H7 (cell line): ENCODE data around the gene JAZF1. TPM values are rescaled to one million over a fixed set of nuclear protein-coding genes. Genes with fewer than 3 reads are reported as not detected.

Experiments used
- DNase-seq: peaks from one replicate; pipeline ENCODE4 v3.0.0; 2012
- H3K27me3 ChIP-seq: 2 replicates; pipeline ENCODE4 v1.6.0; 2011; ENCODE audit warnings: mild to moderate bottlenecking, low read length; ENCODE audit not compliant: control insufficient read depth, insufficient read depth
- H3K36me3 ChIP-seq: replicated peaks from 2 replicates; pipeline ENCODE4 v1.5.1; 2011; ENCODE audit warnings: low read length; ENCODE audit not compliant: control insufficient read depth, insufficient read depth
- H3K4me3 ChIP-seq: 2 replicates; pipeline ENCODE4 v1.5.1; 2011; ENCODE audit warnings: low read depth, mild to moderate bottlenecking, control low read depth, low read length, moderate library complexity; ENCODE audit not compliant: insufficient read depth
- total RNA-seq: library from RNA; depleted of rRNA; stranded (reverse); fragments of >200 nt; shearing (Covaris generic); gene quantifications from 2 replicates; pipeline ENCODE4 v1.2.3, GENCODE V29; 2014

The JAZF1 gene
- total RNA-seq, 1 experiment from 2014 or later: 11.3 TPM

DNA sequence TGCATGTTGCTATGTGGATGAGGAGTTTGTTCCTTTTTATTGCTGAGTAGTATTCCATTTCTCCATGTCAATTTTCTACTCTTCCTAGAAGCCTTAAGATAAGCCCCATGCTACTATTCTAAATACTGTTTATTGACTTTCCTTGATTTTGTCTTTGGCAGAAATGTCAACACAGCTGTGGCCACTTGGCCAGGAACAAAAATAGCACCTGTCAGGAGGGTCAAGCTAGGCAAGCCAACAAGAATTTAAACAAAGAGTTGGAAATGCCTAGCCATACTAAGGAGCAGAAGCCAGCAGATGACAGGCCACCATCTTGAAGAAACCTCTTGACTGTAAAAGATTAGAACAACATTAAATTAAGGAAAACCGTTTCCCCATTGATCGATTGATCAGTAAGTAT lies 34.7 kb downstream of the JAZF1 start:
- no peak for DNase-seq
- no peaks in the 10 kb centered on the region for H3K27me3 ChIP-seq
- no peaks in the 10 kb centered on the region for H3K36me3 ChIP-seq
- no peak overlapping the region for H3K4me3 ChIP-seq

DNA sequence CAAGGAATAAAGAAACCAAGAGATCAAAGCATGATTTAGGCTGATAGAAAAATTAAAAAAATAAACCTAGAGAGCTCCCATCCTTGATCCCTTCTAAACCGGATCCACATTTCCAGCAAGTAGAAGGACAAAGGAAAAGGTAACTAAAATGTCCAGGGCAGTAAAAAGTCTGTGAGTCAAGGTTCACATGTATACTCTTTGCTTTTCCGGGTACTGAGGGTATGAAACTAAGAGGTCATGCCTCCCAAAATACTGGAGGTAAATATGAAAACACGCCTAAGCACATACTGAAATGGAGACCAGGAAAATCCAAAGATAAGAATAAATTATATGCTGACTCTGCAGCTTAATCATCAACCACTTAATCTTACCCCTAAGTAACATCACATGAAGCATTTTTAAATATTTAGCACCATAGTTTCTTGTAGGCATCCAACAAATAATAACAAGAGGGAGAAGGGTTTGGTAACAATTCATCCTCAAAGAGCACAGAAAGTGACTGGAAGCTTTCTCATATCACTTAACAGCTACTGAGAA lies 35.4 kb downstream of the JAZF1 start:
- H3K36me3 ChIP-seq: no peaks in the 10 kb centered on the region
- no peak for DNase-seq
- no peaks in the 10 kb centered on the region for H3K27me3 ChIP-seq
- no peak overlapping the region for H3K4me3 ChIP-seq

DNA sequence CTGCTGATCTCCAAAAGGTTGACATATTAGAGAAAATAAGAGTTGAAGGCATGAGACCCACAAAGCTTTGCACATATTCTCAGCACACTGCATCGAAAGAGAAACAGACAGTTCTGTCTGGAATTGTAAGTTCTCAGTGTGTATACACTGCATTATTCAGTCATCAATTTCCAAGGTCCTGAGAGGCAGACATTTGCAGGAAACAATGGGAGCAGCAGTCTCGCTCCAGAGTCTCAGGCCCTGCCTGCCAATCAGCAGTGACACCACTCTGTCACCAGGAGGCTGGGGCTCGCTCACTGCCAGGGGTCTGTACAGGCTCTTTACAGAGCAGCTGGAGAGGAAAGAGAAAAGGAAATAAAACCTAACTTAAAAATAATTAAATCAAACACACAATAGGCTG lies 36.3 kb downstream of the JAZF1 start:
- Histone ChIP-seq H3K4me3 (no peak overlapping the region), H3K27me3 (no peaks in the 10 kb centered on the region), H3K36me3 (no peaks in the 10 kb centered on the region)
- peak; percentile 44 for DNase-seq

DNA sequence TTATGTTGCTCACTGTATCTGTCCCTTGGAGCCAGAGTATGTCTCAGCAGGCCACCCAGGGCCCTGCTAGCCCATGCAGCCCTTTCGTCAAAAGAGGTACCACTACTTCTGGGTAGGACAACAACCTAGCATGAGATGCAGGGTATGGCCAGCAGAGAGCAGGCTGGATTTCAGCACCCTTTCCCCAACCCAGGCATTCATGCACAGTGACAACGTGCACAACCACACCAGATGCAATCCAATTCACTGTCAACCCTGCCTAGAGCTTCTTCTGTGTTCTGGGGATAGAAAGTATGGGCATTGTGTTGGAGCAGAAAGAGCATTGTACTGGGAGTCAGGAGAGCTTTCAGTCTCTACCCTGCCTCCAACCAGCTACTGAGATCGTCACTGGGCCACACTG lies 37.9 kb downstream of the JAZF1 start:
- H3K36me3 ChIP-seq: no peaks in the 10 kb centered on the region
- H3K27me3 ChIP-seq: no peaks in the 10 kb centered on the region
- H3K4me3 ChIP-seq: no peak overlapping the region
- no peak for DNase-seq

DNA sequence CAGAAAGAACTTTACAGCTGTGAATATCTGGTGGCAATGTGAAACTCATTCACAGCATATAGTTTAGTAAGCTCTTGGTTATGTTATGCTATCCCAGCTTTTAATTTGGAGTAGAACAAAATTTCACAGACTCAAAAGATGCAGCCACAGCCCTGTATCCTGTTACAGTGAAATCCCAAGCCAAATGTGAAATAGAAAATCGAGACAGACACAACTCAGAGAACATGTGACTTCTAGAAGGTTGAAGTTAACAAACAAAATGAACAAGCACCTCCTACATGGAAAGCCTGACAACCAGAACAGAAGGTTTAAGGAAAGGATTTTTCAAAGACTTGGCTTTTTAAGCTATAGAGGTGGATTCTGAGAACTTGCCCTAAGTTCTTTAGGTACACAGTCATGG lies 39.6 kb downstream of the JAZF1 start:
- DNase-seq: no peak
- Histone ChIP-seq H3K36me3 (no peaks in the 10 kb centered on the region), H3K27me3 (no peaks in the 10 kb centered on the region), H3K4me3 (no peak overlapping the region)

DNA sequence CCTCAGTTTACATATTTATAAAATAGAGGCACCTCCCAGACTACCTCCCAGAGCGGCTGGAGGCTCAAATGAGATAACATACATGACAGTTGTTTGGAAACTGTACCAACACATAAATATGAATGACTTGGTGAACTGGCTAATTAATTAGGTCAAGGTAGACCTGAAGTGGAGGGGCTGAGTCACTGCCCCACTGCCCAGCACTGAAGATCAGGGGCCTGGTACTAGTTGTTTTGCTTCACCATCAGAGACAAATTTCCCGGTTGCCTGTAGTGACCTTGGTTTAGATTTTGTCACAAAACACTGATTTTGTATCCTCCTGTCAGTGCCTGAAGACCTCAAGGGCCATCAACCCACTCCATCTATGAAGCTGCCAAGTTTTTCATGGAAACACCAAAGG lies 41.8 kb downstream of the JAZF1 start:
- Histone ChIP-seq H3K36me3 (no peaks in the 10 kb centered on the region), H3K27me3 (no peaks in the 10 kb centered on the region), H3K4me3 (no peak overlapping the region)
- DNase-seq: no peak

DNA sequence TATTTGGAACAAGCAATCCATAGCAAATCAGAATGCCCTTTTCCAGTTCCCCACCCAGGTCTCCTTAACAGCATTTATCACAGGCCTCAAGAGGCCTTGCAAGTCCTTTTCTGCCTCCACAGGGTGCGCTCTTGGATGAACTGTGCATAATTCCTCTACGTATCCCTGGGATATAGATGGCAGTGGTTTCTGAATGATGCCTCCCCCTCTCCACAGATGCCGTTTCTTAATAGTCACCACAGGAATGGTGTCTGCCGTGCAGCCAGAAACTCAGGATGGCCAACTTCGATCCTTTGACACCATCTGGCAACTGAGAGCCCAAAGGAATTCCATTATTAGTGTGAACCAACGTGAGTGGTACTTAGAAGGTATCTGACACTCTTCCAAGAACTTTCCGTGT lies 43.1 kb downstream of the JAZF1 start:
- no peak for DNase-seq
- Histone ChIP-seq H3K4me3 (no peak overlapping the region), H3K27me3 (no peaks in the 10 kb centered on the region), H3K36me3 (no peaks in the 10 kb centered on the region)

DNA sequence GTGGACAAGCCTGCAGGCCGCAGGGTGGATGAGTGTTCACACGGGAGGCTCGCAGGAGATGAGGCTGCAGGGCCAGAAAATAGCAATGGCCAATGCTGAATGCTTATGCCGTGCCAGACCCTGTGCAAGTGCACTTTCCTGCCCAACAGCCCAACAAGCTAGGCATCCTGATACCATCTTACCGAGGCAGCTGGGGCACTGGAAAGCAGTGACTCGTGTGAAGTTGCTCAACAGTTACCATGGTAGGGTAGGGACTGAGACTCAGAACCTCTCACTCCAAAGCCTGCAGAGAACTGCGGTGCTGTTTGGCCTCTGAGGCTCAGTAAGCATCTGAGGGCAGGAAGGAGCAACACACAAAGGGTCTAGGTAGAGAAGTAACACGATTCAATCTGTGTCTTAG lies 43.7 kb downstream of the JAZF1 start:
- no peak for DNase-seq
- Histone ChIP-seq H3K4me3 (no peak overlapping the region), H3K36me3 (no peaks in the 10 kb centered on the region), H3K27me3 (no peaks in the 10 kb centered on the region)

DNA sequence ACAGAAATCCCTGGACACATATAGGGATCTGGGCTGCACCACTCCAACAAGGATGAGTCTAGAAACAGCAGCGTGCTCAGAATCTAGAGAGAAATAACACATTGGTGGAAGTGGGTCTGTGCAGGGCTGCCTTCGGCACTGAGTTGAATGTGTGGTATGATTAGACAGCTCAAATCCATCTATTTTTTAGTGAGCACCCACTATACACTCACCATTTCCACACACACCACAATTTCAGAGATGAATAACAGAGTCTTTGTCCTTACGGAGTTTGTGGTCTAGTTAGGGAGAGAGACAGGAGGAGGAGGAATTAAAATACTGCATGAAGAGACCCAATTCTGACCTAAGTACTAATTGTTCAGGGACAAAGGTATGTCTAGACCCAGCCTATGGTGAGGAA lies 44.2 kb downstream of the JAZF1 start:
- Histone ChIP-seq H3K36me3 (no peaks in the 10 kb centered on the region), H3K27me3 (no peaks in the 10 kb centered on the region), H3K4me3 (no peak overlapping the region)
- no peak for DNase-seq

DNA sequence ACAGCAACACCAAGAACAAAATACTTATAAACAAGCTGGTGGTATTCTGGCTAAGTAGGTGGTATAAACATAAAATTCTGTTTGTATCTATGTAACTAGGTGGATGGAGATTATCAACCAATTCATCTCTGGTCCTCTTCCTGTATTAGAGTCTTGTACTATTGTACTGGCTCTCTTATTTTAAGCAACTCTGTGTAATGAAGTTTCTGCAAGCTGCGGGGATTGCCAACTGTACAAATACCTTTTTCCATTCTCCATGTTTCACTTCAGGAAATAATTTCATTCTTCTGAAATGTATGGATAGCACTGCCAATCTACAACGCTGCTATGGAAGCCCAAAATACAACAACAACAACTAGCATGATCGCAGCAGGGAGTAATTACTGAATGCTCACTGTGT lies 44.8 kb downstream of the JAZF1 start:
- Histone ChIP-seq H3K27me3 (no peaks in the 10 kb centered on the region), H3K36me3 (no peaks in the 10 kb centered on the region), H3K4me3 (no peak overlapping the region)
- DNase-seq: no peak

DNA sequence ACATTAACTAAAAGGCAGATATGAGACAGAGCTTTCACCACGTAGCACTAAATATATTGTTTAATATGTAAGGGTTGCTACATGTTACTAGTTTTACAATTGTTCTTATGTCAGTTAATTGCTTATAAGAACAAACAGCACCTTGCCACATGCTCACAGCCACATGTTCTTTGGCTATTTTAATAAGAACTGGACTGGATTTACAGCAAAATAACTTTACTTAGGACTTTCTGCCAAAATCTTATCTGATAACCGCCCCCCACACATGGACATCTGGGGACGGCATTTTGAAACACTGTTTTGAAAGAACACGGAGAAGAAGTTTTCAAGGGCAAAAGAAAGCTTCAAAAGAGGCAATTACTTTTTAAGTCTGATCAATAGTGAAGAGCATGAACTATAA lies 45.3 kb downstream of the JAZF1 start:
- Histone ChIP-seq H3K4me3 (no peak overlapping the region), H3K36me3 (no peaks in the 10 kb centered on the region), H3K27me3 (no peaks in the 10 kb centered on the region)
- no peak for DNase-seq

DNA sequence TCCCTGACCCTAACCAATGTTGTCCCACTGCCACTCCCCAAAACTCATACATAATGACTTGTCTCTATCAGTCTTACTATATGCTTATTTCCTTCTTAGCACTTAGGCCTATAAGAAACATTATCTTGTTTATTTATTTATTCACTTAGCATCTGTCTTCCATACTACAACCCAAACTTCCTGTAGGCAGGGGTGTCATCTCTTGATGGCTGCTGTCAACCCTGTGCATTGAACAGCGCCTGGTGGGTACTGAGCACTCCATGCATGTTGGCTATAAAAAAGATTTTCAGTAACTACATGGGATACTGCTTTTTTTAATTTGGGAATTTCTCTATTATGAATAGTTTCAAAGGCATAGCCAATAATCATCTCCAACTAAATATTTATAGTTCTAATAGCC lies 46.7 kb downstream of the JAZF1 start:
- Histone ChIP-seq H3K36me3 (no peaks in the 10 kb centered on the region), H3K27me3 (no peaks in the 10 kb centered on the region), H3K4me3 (no peak overlapping the region)
- DNase-seq: no peak

DNA sequence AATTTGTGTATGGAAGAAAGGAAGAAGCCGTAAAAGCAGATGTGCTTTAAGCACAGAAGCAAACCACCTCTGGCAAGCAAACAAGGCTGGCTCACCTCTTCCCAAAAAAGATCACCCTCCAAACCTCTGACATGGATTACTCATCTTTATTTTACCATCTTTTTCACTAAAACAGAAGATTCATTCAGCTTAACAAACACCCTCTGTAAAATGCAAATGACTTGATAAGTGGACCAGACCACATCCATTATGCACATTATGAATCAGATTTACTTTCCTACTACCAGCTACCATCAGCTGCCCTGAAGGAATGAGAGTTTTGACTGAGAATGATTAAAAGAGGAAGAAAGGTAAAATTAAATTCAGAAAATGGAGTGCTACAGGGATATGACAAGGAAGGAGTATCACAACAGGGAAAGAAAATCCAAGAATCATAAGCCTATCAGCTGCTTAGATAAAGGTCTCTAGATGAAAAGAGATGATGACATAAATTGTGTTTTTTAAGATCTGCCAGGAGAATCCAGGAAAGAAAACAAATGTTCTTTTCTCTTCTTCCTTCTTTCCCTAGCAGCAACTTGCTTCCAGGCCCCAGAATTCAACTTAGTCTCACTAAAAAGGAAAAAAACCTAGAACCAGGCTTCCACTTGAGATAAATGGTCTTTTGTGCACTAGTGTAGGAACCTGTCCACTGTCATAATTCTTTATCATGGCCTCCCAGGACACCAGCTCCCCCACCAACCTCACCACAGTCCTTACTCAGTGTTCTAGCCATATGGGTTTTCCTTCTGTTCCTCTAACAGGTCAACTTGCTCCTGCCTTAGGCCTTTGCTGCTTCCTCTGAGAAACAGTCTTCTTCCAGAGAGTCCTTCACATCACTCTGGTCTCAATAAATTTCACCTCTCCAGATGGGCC lies 47.4 kb downstream of the JAZF1 start:
- H3K27me3 ChIP-seq: no peaks in the 10 kb centered on the region
- H3K4me3 ChIP-seq: no peak overlapping the region
- DNase-seq: no peak
- no peaks in the 10 kb centered on the region for H3K36me3 ChIP-seq

DNA sequence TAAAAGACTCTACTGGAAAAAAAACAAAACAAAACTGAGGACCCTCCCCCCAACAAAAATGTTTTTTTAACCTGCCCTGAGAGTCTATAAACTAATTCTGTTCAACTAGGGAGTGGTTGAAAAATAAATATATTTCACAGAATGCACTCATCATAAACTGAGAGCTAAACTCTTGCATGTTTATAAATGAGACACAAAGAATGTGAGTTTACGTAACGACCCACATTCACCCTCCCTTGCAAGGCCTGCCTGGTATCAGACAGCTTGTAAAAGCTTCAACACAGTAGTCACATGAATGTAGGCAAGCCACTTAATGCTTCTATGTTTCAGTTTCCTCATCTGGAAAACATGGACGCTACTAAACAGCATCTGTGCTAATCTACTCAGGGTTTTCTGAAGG lies 50.3 kb downstream of the JAZF1 start:
- no peaks in the 10 kb centered on the region; the same call in 1 of the 2 replicates for H3K27me3 ChIP-seq
- H3K4me3 ChIP-seq: no peak overlapping the region
- no peaks in the 10 kb centered on the region for H3K36me3 ChIP-seq
- no peak for DNase-seq

DNA sequence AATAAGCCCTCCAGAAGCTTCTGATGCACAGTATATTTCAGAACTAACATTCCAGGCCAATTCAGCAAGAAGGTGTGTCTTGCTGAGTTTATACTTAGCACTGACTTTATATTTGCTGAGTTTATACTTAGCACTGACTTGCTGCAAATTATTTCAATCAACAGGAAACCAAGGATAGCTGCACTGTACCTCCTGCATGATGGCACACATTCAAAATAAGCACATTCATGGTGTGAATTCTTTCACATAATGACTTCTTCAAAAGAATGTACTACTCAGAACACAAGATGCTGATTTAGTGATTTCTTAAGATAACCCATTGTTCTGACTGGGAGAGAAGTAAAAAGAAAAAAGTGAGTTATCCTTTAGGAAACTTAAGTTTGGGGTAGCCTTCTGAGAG lies 52.0 kb downstream of the JAZF1 start:
- Histone ChIP-seq H3K4me3 (no peak overlapping the region), H3K27me3 (peaks cover 3% of the 10 kb centered on the region; the same call in 1 of the 2 replicates), H3K36me3 (no peaks in the 10 kb centered on the region)
- no peak for DNase-seq
